A673 (cell line): Measurements from ENCODE around the gene KBTBD12.

Experiments used
- EZH2 ChIP-seq: fragments of 200-600 bp; sonication (generic); IDR thresholded peaks from 2 replicates; pipeline ENCODE4 v1.6.1; 2017; ENCODE audit warnings: borderline replicate concordance, low read depth, mild to moderate bottlenecking, mixed read lengths, antibody characterized with exemption, low read length; ENCODE audit not compliant: poor library complexity, severe bottlenecking
- TF ChIP-seq, protein P1 (sequence below): fragments of 300-800, 200-600 bp; sonication (generic); conservative IDR thresholded peaks from 2 replicates; pipeline ENCODE4 v1.5.1; 2017; ENCODE audit warnings: low read depth, mild to moderate bottlenecking, antibody characterized with exemption, low read length, moderate library complexity, mixed read lengths

DNA sequence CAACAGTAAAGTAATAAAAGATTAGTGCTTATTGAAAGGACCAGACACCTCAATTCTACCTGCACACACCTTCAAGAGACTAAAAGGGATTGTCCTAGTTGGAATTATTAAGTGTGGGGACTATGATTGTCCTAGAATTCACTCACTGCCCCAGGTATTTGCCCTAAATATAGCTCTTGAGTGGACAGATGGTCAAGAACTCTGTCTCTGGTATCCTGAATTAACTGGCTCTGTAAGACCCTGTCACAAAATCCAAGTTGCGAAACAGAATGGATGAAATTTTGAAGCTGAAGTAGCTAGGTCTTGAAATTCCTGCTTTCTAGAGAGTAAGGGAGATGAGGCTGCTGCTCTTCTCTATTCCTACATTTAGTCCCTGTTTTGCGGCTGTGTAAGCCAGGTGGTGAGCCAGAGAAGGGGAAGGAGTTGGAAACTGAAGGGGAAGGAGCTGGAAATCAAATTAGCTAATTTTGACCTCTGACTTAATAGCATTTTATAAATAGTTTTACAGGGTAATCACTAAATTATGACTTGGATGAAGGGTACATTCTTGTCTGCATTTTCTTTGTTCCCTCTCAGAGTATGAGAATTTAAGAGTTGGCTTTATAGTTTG is 34.5 kb downstream of the KBTBD12 start:
- TF ChIP-seq, protein P1, sequence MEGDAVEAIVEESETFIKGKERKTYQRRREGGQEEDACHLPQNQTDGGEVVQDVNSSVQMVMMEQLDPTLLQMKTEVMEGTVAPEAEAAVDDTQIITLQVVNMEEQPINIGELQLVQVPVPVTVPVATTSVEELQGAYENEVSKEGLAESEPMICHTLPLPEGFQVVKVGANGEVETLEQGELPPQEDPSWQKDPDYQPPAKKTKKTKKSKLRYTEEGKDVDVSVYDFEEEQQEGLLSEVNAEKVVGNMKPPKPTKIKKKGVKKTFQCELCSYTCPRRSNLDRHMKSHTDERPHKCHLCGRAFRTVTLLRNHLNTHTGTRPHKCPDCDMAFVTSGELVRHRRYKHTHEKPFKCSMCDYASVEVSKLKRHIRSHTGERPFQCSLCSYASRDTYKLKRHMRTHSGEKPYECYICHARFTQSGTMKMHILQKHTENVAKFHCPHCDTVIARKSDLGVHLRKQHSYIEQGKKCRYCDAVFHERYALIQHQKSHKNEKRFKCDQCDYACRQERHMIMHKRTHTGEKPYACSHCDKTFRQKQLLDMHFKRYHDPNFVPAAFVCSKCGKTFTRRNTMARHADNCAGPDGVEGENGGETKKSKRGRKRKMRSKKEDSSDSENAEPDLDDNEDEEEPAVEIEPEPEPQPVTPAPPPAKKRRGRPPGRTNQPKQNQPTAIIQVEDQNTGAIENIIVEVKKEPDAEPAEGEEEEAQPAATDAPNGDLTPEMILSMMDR = no peak
- TF ChIP-seq EZH2 = no peak
